ENCODE results near the gene PRSS35.

DNA sequence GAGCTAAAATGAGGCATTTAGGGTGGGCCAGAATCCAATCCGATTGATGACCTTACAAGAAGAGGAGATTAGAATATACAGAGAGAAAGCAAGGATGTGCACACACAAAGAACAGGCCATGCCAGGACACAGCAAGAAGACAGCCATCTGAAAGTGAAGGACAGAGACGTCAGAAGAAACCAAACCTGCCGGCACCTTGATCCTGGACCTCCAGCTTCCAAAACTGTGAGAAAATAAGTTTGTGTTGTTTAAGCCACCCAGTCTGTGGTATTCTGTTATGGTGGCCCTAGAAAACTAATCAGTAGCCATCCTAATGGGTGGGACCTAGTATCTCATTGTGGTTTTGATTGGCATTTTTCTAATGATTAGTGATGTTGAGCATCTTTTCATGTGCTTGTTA, 41.7 kb upstream of the PRSS35 start:
- TF ChIP-seq CTCF (IDR thresholded peaks at IDR 0.05; ENCODE audit: low read length) (no peak), EZH2phosphoT487 (IDR thresholded peaks at IDR 0.05; ENCODE audit: low read length) (no peak)
